Caco-2 (cell line): ENCODE results near the gene C1orf74. TPM values are rescaled to one million over a fixed set of nuclear protein-coding genes. Genes with fewer than 3 reads are reported as not detected.

Source experiments
- BruUV-seq: library from RNA; stranded (reverse); fragments of 400-500 nt; replicated peaks from 2 replicates; lab custom pipeline; 2021; lab: Mats Ljungman, UMichigan
- CTCF ChIA-PET: fragments of 300-600 bp; sonication (Branson Sonifier 250); formaldehyde crosslinking; loops from one replicate; lab custom pipeline; 2022; ENCODE audit warnings: antibody characterized with exemption; lab: Charles Lee
- POLR2A ChIA-PET: fragments of 300-600 bp; sonication (Branson Sonifier 250); formaldehyde crosslinking; loops from one replicate; lab custom pipeline; 2022; ENCODE audit warnings: antibody characterized with exemption; lab: Charles Lee
- DNase-seq, 2 experiments: peaks; one replicate each; pipeline versions ENCODE4 v3.0.0 to v3.0.0-alpha.2; 2020 to 2022
- H3K27me3 ChIP-seq: replicated peaks from 2 replicates; pipeline ENCODE4 v1.6.0; 2011; ENCODE audit warnings: low read length; ENCODE audit not compliant: control insufficient read depth, insufficient read depth
- H3K36me3 ChIP-seq: 2 replicates; pipeline ENCODE4 v1.5.1; 2011; ENCODE audit warnings: low read length; ENCODE audit not compliant: control insufficient read depth, insufficient read depth
- H3K4me1 ChIP-seq: fragments of 250-450 bp; sonication (Bioruptor Pico); 2 replicates; pipeline ENCODE4 v1.5.1; 2020; ENCODE audit warnings: mild to moderate bottlenecking
- H3K4me3 ChIP-seq: 2 replicates; pipeline ENCODE4 v1.5.1; 2011; ENCODE audit warnings: low read depth, mild to moderate bottlenecking, control low read depth, low read length
- H3K9me3 ChIP-seq: fragments of 250-450 bp; sonication (Bioruptor Pico); 2 replicates; pipeline ENCODE4 v1.5.1; 2020; ENCODE audit warnings: mild to moderate bottlenecking, moderate library complexity
- H3K27ac Mint-ChIP-seq: one replicate; pipeline ENCODE4 v1.8.0; 2022; ENCODE audit warnings: mixed read lengths; ENCODE audit not compliant: unreplicated experiment
- H3K27me3 Mint-ChIP-seq: one replicate; pipeline ENCODE4 v1.8.0; 2022; ENCODE audit warnings: mixed read lengths; ENCODE audit not compliant: insufficient read depth, unreplicated experiment
- H3K36me3 Mint-ChIP-seq: one replicate; pipeline ENCODE4 v1.8.0; 2022; ENCODE audit warnings: mild to moderate bottlenecking, mixed read lengths; ENCODE audit not compliant: insufficient read depth, unreplicated experiment
- H3K4me1 Mint-ChIP-seq: one replicate; pipeline ENCODE4 v1.8.0; 2022; ENCODE audit warnings: low read depth, mixed read lengths; ENCODE audit not compliant: unreplicated experiment
- H3K4me3 Mint-ChIP-seq: one replicate; pipeline ENCODE4 v1.8.0; 2022; ENCODE audit warnings: mild to moderate bottlenecking, moderate library complexity, mixed read lengths; ENCODE audit not compliant: unreplicated experiment
- H3K9me3 Mint-ChIP-seq: one replicate; pipeline ENCODE4 v1.8.0; 2022; ENCODE audit warnings: mixed read lengths; ENCODE audit not compliant: unreplicated experiment
- intact Hi-C: fragments of 100-400 bp; cut with micrococcal nuclease; formaldehyde crosslinking; loops from one replicate; pipeline ENCODE4 v1.10.0; 2022; ENCODE audit not compliant: unreplicated experiment
- total RNA-seq: library from RNA; stranded (reverse); gene quantifications from 2 replicates; pipeline ENCODE4 v1.2.3, GENCODE V29; 2022
- TF ChIP-seq, protein P1 (sequence below), 2 experiments: fragments of 200-600 bp in 1 of 2; IDR thresholded peaks; 1 replicate in 1 of 2; 2 replicates in 1 of 2; pipeline versions ENCODE4 v1.5.1 to v1.8.0; 2011 to 2022; ENCODE audit warnings: antibody characterized with exemption in 1 of 2, control low read depth in 1 of 2, inconsistent platforms in 1 of 2, low read depth in 1 of 2, low read length in 1 of 2, mild to moderate bottlenecking in 1 of 2, moderate library complexity in 1 of 2; ENCODE audit not compliant: insufficient read depth in 1 of 2, severe bottlenecking in 1 of 2, unreplicated experiment in 1 of 2

The C1orf74 gene
- total RNA-seq, 1 experiment from 2014 or later, result 4.5 TPM

DNA sequence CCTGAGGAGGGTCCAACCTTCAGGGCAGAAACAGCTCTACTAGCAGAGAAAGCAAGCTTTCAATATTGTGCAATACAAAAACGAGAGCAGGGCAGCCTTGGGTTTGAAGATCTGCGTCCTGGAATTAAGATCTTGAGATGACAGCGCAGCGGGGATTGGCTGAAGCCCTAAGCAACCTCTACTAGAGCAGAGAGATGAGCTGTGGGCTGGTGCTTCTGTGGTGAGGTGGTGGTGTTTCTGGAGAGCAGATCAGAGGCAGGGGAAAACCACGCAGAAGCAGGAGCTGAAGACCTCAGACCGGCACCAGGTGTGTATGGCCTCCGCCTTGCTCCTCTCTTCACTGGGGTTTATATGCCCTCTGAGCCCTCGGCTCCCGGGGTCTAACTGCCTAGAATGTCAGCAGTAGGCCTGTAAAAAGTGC lies 16.0 kb downstream of the C1orf74 start:
- H3K4me3 ChIP-seq, result no peak overlapping the region
- no peaks in the 10 kb centered on the region for H3K9me3 ChIP-seq
- no TSS peak for BruUV-seq

DNA sequence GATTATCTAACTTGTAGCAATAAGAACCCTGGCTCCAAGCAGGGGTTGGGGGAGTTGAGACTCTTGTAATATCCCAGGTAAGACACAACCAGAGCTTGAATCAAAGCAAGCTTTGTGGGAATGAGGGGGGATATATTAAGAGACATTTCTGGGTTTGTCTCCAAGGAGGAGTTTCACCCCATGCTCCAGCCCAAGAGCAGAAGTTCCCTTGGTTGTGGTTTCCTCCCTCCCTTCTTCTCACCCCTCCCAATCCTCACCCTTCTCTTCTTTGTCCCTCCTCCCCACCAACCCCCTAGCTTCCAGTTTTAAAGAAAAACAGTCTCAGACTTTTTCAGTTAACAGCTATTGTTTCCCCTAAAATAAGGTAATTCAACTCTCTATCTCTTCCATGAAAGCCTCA lies 16.7 kb downstream of the C1orf74 start:
- H3K9me3 ChIP-seq, result no peaks in the 10 kb centered on the region
- no peaks in the 10 kb centered on the region for H3K27me3 ChIP-seq
- no peaks in the 10 kb centered on the region for H3K4me1 ChIP-seq
- Mint-ChIP-seq H3K36me3 (no peaks in the 10 kb centered on the region), H3K9me3 (peaks cover 9% of the 10 kb centered on the region), H3K27ac (no peak overlapping the region), H3K4me3 (no peak overlapping the region), H3K4me1 (no peaks in the 10 kb centered on the region), H3K27me3 (no peaks in the 10 kb centered on the region)
- no peaks in the 10 kb centered on the region for H3K36me3 ChIP-seq
- BruUV-seq, result no TSS peak
- TF ChIP-seq, protein P1, sequence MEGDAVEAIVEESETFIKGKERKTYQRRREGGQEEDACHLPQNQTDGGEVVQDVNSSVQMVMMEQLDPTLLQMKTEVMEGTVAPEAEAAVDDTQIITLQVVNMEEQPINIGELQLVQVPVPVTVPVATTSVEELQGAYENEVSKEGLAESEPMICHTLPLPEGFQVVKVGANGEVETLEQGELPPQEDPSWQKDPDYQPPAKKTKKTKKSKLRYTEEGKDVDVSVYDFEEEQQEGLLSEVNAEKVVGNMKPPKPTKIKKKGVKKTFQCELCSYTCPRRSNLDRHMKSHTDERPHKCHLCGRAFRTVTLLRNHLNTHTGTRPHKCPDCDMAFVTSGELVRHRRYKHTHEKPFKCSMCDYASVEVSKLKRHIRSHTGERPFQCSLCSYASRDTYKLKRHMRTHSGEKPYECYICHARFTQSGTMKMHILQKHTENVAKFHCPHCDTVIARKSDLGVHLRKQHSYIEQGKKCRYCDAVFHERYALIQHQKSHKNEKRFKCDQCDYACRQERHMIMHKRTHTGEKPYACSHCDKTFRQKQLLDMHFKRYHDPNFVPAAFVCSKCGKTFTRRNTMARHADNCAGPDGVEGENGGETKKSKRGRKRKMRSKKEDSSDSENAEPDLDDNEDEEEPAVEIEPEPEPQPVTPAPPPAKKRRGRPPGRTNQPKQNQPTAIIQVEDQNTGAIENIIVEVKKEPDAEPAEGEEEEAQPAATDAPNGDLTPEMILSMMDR (IDR thresholded peaks at IDR 0.05; ENCODE audit: insufficient read depth in 1 of 2, low read depth in 1 of 2, low read length in 1 of 2, severe bottlenecking in 1 of 2, unreplicated experiment in 1 of 2), result no peak
- CTCF ChIA-PET, result no interaction called here
- no peak for DNase-seq
- POLR2A ChIA-PET, result no interaction called here
- intact Hi-C loops, result no loop called here
- H3K4me3 ChIP-seq, result no peak overlapping the region

More for the DNA sequence above, 16.0 kb downstream of the C1orf74 start:
- H3K4me3 Mint-ChIP-seq, result no peak overlapping the region
- intact Hi-C loops, result no loop called here
- CTCF ChIA-PET, result interaction anchor here (0.6 kb wide), 1 partner anchor 37 kb away, joined by 3 read pairs; no protein-coding TSS in a partner anchor
- H3K27ac Mint-ChIP-seq, result no peak overlapping the region
- no peaks in the 10 kb centered on the region for H3K4me1 ChIP-seq
- POLR2A ChIA-PET, result no interaction called here
- H3K27me3 Mint-ChIP-seq, result no peaks in the 10 kb centered on the region
- no peaks in the 10 kb centered on the region for H3K36me3 Mint-ChIP-seq
- no peaks in the 10 kb centered on the region for H3K27me3 ChIP-seq
- no peak for DNase-seq
- TF ChIP-seq, protein P1 (IDR thresholded peaks at IDR 0.05; ENCODE audit: insufficient read depth in 1 of 2, low read depth in 1 of 2, low read length in 1 of 2, severe bottlenecking in 1 of 2, unreplicated experiment in 1 of 2), result no peak
- no peaks in the 10 kb centered on the region for H3K4me1 Mint-ChIP-seq
- no peaks in the 10 kb centered on the region for H3K36me3 ChIP-seq
- H3K9me3 Mint-ChIP-seq, result peaks cover 9% of the 10 kb centered on the region

DNA sequence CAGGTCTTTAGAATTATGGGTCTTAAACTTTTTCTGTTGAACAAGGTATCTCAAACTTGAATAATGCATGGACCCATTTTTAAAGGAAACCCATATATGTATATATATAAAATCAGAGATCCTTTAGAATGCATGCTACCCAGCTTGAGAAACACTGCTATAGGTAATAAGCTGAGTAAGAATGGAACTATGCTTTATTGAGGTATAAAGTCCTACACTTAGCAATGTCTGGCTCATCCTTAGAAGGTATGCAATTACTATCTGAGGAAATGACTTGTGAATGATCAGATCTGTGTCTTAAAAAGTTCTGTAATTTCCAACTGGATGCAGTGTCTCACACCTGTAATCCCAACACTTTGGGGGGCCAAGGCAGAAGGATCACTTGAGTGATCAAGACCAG lies 17.3 kb downstream of the C1orf74 start:
- H3K4me1 ChIP-seq, result no peaks in the 10 kb centered on the region
- TF ChIP-seq, protein P1 (IDR thresholded peaks at IDR 0.05; ENCODE audit: insufficient read depth in 1 of 2, low read depth in 1 of 2, low read length in 1 of 2, severe bottlenecking in 1 of 2, unreplicated experiment in 1 of 2), result no peak
- DNase-seq, result no peak
- H3K27me3 Mint-ChIP-seq, result no peaks in the 10 kb centered on the region
- intact Hi-C loops, result no loop called here
- H3K9me3 ChIP-seq, result no peaks in the 10 kb centered on the region
- H3K4me3 Mint-ChIP-seq, result no peak overlapping the region
- no peaks in the 10 kb centered on the region for H3K27me3 ChIP-seq
- BruUV-seq, result no TSS peak
- ChIA-PET POLR2A (no interaction called here), CTCF (no interaction called here)
- H3K4me1 Mint-ChIP-seq, result no peaks in the 10 kb centered on the region
- no peak overlapping the region for H3K27ac Mint-ChIP-seq
- no peak overlapping the region for H3K4me3 ChIP-seq
- H3K36me3 ChIP-seq, result no peaks in the 10 kb centered on the region
- H3K36me3 Mint-ChIP-seq, result no peaks in the 10 kb centered on the region
- peaks cover 9% of the 10 kb centered on the region for H3K9me3 Mint-ChIP-seq
